Suppressor macrophage treated with lipopolysaccharide for 4 hours (primary cell): Measurements from ENCODE around the gene WNT5B.
A peak's percentile ranks its signal among the peaks of the same experiment; 100 is the strongest.

ENCODE experiments used
- DNase-seq: peaks from one replicate; pipeline ENCODE4 v3.0.0-alpha.2; 2020

Gene WNT5B

GRCh38 chr12:1630827-1631591, 2.0 kb downstream of the WNT5B start:
- DNase-seq: no peak

- no peak for DNase-seq
Measured at GRCh38 chr12:1632702-1633101, 3.7 kb downstream of the WNT5B start.

GRCh38 chr12:1633459-1633858, 4.4 kb downstream of the WNT5B start:
- DNase-seq: peak; percentile 30

- DNase-seq: no peak
Measured at GRCh38 chr12:1634149-1634548, 5.1 kb downstream of the WNT5B start.

GRCh38 chr12:1634590-1635191, 5.7 kb downstream of the WNT5B start:
- DNase-seq: peak; percentile 81

GRCh38 chr12:1635301-1636095, 6.5 kb downstream of the WNT5B start:
- DNase-seq: peak; percentile 72

- DNase-seq: peak; percentile 37
Measured at GRCh38 chr12:1638203-1638602, 9.2 kb downstream of the WNT5B start.

- no peak for DNase-seq
Measured at GRCh38 chr12:1639538-1639937, 10.5 kb downstream of the WNT5B start.

- DNase-seq: no peak
Measured at GRCh38 chr12:1640328-1641234, 11.6 kb downstream of the WNT5B start.

GRCh38 chr12:1642513-1642912, 13.5 kb downstream of the WNT5B start:
- DNase-seq: no peak

- DNase-seq: no peak
Measured at GRCh38 chr12:1643043-1643442, 14.0 kb downstream of the WNT5B start.

- no peak for DNase-seq
Measured at GRCh38 chr12:1643905-1644533, 15.0 kb downstream of the WNT5B start.

GRCh38 chr12:1644534-1645438, 15.8 kb downstream of the WNT5B start:
- no peak for DNase-seq

GRCh38 chr12:1645819-1646218, 16.8 kb downstream of the WNT5B start:
- DNase-seq: no peak

- DNase-seq: peak; percentile 37
Measured at GRCh38 chr12:1646569-1647284, 17.7 kb downstream of the WNT5B start.

GRCh38 chr12:1647285-1647669, 18.2 kb downstream of the WNT5B start:
- no peak for DNase-seq

GRCh38 chr12:1650260-1650977, 21.4 kb downstream of the WNT5B start:
- no peak for DNase-seq

GRCh38 chr12:1650978-1651361, 21.9 kb downstream of the WNT5B start:
- DNase-seq: no peak

GRCh38 chr12:1651946-1652345, 22.9 kb downstream of the WNT5B start:
- no peak for DNase-seq
